OCI-M1 (cell line): Measurements from ENCODE around the gene PTTG1IP.
"Not testable (repeated sequence)": the region's sequence is repeated elsewhere in the genome, so short reads cannot be mapped to it uniquely, and the experiment has no call there.

ENCODE experiments used
- DNase-seq: peaks from one replicate; lab custom pipeline; 2025; lab: John Stamatoyannopoulos, UW

The PTTG1IP gene

GRCh38 chr21:44880405-44881197 is 7.1 kb upstream of the PTTG1IP start:
- peak; percentile 98 for DNase-seq

GRCh38 chr21:44879238-44879637 is 5.7 kb upstream of the PTTG1IP start:
- DNase-seq, result not testable (repeated sequence)

GRCh38 chr21:44878053-44878982 is 4.8 kb upstream of the PTTG1IP start:
- DNase-seq, result peak; percentile 97

- DNase-seq, result no peak
Measured at GRCh38 chr21:44876849-44877575, 3.5 kb upstream of the PTTG1IP start.

GRCh38 chr21:44875316-44875700 is 1.8 kb upstream of the PTTG1IP start:
- DNase-seq, result peak; percentile 89

- peak; percentile 53 for DNase-seq
Measured at GRCh38 chr21:44874497-44875315, 1.2 kb upstream of the PTTG1IP start.

- DNase-seq, result no peak
Measured at GRCh38 chr21:44874240-44874496, 678 bp upstream of the PTTG1IP start.

- DNase-seq, result peak; percentile 68
Measured at GRCh38 chr21:44872649-44873355, 688 bp downstream of the PTTG1IP start.

- peak; percentile 68 for DNase-seq
Measured at GRCh38 chr21:44872323-44872648, 1.2 kb downstream of the PTTG1IP start.

- no peak for DNase-seq
Measured at GRCh38 chr21:44871576-44872269, 1.8 kb downstream of the PTTG1IP start.

GRCh38 chr21:44870748-44871495 is 2.6 kb downstream of the PTTG1IP start:
- DNase-seq, result no peak

GRCh38 chr21:44869781-44870747 is 3.4 kb downstream of the PTTG1IP start:
- peak; percentile 49 for DNase-seq

- DNase-seq, result no peak
Measured at GRCh38 chr21:44868707-44869106, 4.8 kb downstream of the PTTG1IP start.

GRCh38 chr21:44867999-44868700 is 5.3 kb downstream of the PTTG1IP start:
- no peak for DNase-seq

- DNase-seq, result no peak
Measured at GRCh38 chr21:44867464-44867863, 6.0 kb downstream of the PTTG1IP start.

- peak; percentile 40 for DNase-seq
Measured at GRCh38 chr21:44866780-44867179, 6.7 kb downstream of the PTTG1IP start.

- DNase-seq, result peak; percentile 45
Measured at GRCh38 chr21:44865561-44866280, 7.8 kb downstream of the PTTG1IP start.
